DMS 273 (cell line): ENCODE data around the gene GDF2.

Source experiments
- DNase-seq: peaks from one replicate; lab custom pipeline; 2025; ENCODE audit not compliant: unreplicated experiment; lab: John Stamatoyannopoulos, UW

Gene GDF2

GRCh38 chr10:47350671-47351640, 28.7 kb downstream of the GDF2 start:
- DNase-seq, result no peak

DNA sequence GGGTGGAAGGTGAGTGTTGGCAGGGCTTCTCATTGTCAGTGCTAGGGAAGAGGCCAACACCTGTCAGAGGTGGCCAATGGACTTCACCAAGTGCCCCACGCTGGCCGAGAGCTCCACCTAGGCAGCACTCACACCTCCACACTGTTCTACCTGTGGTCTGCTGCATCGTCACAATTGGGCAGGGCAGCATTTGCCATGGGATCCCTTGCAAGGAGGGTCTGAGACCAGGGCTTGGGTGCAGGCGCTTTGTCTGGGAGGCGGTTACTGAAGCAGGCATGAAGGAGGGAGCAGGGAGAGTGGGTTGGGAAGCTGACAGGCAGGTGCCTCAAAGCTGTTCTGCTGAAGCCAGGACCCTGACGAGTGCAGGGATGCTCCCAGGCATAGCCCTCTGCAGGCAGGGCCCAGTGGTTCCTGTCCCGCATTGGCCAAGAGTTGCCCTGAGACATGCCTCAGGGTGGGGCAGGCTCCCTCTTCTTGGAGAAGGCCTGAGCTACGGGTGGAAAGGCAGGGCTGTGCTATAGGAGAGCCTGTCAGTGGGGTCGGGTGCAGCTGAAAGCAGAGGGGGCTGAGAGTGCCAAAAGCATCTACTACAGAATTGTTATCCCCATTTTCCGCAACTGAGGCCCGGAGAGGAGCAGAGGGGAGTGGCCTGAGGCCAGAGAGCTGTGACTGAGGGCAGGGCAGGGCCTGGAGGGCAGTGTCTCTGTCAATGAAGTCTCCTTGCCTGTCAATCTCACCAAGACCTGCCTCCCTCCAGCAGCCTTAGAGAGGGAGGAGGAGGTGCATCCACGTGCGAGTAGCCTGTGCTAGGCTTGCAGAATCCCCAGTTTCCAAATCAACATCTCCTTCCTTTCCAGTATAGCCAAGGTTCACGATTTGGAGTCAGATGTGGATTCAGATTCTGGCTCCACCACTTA, 29.9 kb downstream of the GDF2 start:
- no peak for DNase-seq

DNA sequence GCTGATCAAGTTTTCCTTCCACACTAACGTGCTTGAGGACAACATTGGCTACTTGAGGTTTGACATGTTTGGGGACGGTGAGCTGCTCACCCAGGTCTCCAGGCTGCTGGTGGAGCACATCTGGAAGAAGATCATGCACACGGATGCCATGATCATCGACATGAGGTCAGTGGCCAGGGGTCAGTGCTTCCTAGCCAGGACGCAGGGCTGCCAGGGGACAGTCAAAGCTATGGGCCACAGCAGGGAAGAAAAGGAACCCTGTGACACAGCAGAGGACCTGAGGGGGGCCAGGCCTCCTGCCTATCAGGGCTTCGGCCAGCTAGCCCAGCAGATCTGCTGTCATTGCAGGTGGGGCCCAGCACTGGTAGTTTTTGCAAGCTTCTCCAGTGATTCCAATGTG, 31.1 kb downstream of the GDF2 start:
- DNase-seq, result no peak

- DNase-seq, result no peak
Observed at GRCh38 chr10:47354165-47354564, 31.9 kb downstream of the GDF2 start.

DNA sequence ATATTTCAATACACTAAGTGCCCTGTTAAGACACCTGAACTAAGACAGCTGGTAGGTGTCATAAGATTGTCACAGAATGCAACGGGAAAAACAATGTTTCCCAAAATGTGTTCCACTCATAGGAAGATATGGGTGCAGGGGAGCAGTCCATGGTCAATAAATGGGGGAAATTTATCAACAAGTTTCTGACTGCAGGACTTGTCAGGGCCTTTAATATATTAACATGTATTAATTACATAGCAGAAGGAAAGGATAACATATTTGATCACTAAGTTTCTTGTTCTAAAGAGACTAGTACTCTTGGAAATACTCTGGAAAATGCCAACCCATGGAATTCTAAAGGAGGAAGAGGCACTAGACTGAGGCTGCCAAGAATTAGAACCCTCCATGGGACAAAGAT, 32.6 kb downstream of the GDF2 start:
- no peak for DNase-seq

DNA sequence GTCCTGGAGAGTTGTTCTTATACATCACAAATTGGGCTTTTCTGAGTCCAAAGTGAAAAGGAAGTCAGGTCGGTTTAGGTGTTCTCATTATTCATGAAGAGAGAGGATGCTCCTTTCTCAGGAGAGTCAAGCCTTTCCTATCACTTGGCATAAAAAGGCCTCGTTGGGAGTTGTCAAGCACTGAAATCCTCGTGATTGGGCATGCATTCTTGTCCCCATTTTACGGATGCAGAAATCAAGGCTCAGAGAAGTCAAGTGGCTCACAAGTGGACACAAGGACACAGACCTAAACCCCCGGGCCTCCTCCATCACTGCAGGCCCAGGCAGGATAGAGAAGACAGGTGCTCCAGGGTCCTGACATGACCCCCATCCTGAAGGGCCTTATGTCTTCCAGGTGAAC, 34.5 kb downstream of the GDF2 start:
- no peak for DNase-seq

- DNase-seq, result no peak
Observed at GRCh38 chr10:47357131-47357582, 34.9 kb downstream of the GDF2 start.

- no peak for DNase-seq
Observed at GRCh38 chr10:47357911-47358310, 35.7 kb downstream of the GDF2 start.

DNA sequence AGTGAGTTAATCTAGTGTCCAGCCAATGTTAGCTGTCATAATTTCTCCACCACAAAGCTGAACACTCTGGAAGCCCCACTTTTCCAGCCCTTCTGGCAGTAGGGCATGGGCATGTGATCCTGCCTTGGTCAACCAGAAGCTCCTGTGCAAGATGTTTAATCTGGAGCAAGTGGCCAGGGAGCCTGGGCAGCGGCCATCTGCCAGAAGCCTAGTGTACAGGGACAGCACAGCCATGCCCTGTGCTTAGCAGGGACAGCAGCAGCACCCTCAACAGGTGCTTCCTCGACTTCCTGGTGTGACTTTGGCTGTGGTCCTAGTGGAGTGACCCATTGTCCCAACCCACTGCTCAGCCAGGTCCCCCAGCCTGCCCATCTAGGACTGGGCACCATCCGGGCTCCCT, 36.2 kb downstream of the GDF2 start:
- no peak for DNase-seq

- DNase-seq, result no peak
Observed at GRCh38 chr10:47359101-47359500, 36.8 kb downstream of the GDF2 start.

DNA sequence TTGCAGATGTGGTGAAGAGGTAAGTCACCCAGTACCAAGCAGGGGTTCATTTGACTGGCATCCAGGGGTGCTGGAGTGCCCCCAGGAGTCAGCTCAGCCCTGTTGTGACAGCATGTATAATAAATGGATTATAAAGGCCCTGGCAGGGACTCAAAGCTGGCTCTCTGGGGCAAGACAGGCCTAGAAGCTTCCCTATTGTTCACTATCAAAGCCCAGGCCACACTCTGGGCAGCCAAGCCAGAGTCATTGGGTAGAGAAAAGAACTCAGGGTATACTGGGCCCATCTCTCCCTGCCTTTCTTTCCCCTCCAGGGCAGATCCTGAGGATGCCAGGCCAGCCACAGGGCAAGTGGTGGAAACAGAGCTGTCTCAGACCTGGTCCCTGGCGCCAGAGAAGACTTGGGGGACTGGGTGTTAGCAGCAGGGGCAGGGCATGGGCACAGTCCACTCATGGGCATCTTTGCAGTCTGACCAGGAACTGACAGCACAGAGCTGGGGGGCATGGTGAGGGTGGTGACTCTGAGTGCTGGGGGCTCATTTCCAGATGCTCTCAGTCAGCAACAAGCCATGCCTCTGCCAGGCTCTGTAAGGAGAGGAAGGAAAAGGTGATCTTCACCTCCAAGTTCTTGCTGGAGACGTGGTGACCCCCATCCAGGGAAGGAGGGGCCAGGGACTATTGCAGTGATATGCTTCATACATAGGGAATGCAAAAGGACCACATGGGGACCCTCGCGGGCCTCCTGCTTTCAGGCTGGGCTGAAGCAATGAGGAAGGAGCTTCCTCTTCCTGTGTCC, 37.6 kb downstream of the GDF2 start:
- DNase-seq, result no peak

- DNase-seq, result no peak
Observed at GRCh38 chr10:47360419-47361040, 38.3 kb downstream of the GDF2 start.

- peak; percentile 77 for DNase-seq
Observed at GRCh38 chr10:47361293-47361692, 39.0 kb downstream of the GDF2 start.

GRCh38 chr10:47362199-47362598, 39.9 kb downstream of the GDF2 start:
- no peak for DNase-seq

DNA sequence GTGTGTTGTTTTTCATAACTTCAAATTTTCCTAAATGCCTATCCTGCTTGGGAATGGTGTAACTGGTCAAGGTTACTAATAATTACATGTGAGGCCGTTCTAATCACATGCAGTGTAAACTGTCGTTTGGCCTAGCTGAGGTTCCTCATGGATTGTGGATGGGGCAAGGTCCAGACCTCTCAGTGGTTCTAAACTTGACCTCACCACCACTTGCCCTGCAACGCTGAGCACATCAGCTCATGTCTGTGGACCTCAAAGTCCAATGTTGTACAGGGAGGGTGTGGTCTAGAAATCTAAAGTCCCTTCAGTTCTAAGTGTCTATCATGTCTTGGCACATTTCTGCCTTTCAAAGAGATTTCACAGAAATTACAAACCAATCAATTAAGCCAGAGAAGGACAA, 41.5 kb downstream of the GDF2 start:
- no peak for DNase-seq

- peak; percentile 6 for DNase-seq
Observed at GRCh38 chr10:47364366-47364765, 42.1 kb downstream of the GDF2 start.

- no peak for DNase-seq
Observed at GRCh38 chr10:47364911-47365310, 42.7 kb downstream of the GDF2 start.

GRCh38 chr10:47365431-47366180, 43.4 kb downstream of the GDF2 start:
- no peak for DNase-seq

- no peak for DNase-seq
Observed at GRCh38 chr10:47366181-47366631, 44.0 kb downstream of the GDF2 start.
